Adrenal gland (tissue), 12 donors: Measurements from ENCODE around the gene BARHL2. TPM values are rescaled to one million over a fixed set of nuclear protein-coding genes. Genes with fewer than 3 reads are reported as not detected.

Experiments used
- DNase-seq, 7 donors: peaks; one replicate each; pipeline ENCODE4 v3.0.0-alpha.2; 2019 to 2020
- H3K27ac ChIP-seq, 5 donors: fragments of 200-600 bp; sonication (generic) in 4 of 5; 1 replicate in 3 of 5; 2 replicates in 2 of 5; pipeline versions ENCODE4 v1.5.1 to v1.8.0; 2016 to 2020; ENCODE audit warnings: mild to moderate bottlenecking in 1 of 5
- H3K27me3 ChIP-seq: fragments of 200-600 bp; 2 replicates; pipeline ENCODE4 v1.8.0; 2021
- H3K36me3 ChIP-seq, 2 donors: fragments of 200-600 bp; replicated peaks in 1 of 2; 1 replicate in 1 of 2; 2 replicates in 1 of 2; pipeline versions ENCODE4 v1.5.1 to v1.8.0; 2018 to 2022
- H3K4me1 ChIP-seq, 2 donors: fragments of 200-600 bp; replicated peaks in 1 of 2; 1 replicate in 1 of 2; 2 replicates in 1 of 2; pipeline versions ENCODE4 v1.5.1 to v1.8.0; 2018 to 2021
- H3K4me3 ChIP-seq, 4 donors: fragments of 200-600 bp; sonication (generic) in 3 of 4; one replicate each; pipeline ENCODE4 v1.5.1; 2016 to 2018
- H3K9me3 ChIP-seq, 3 donors: fragments of 200-600 bp; sonication (generic) in 1 of 3; replicated peaks in 1 of 3; 1 replicate in 2 of 3; 2 replicates in 1 of 3; pipeline versions ENCODE4 v1.5.1 to v1.8.0; 2016 to 2021
- CTCF ChIP-seq, 6 experiments: fragments of 450-650 bp in 4 of 6; fragments of 200-600 bp in 2 of 6; sonication (generic) in 1 of 6; IDR thresholded peaks; 1 replicate in 5 of 6; 2 replicates in 1 of 6; pipeline versions ENCODE4 v1.5.1 to v1.8.0; 2016 to 2021; ENCODE audit warnings: antibody characterized with exemption in 6 of 6, mild to moderate bottlenecking in 2 of 6, moderate library complexity in 1 of 6
- POLR2A ChIP-seq, 2 donors: fragments of 450-650 bp; IDR thresholded peaks; one replicate each; pipeline ENCODE4 v1.6.1; 2017; ENCODE audit warnings: antibody characterized with exemption in 2 of 2, mild to moderate bottlenecking in 2 of 2, moderate library complexity in 1 of 2
- WGBS, 4 donors: extraction: QIAGEN DNeasy Blood & Tissue Kit in 2 of 4; methylation state at CpG; one replicate each; pipeline versions ENCODE4 v1.1.5 to v1.1.7; 2013 to 2017; 5-methylcytosine and 5-hydroxymethylcytosine counted together
- intact Hi-C, 2 donors: fragments of 100-400 bp; cut with DNase I; formaldehyde crosslinking; loops; one replicate each; pipeline versions ENCODE4 v1.14.1 to v1.15.0; 2022 to 2023
- polyA plus RNA-seq, 3 donors: library from polyadenylated mRNA; stranded (reverse); fragments of 200-250 nt in 2 of 3; fragments of 350-450 nt in 1 of 3; fragmentation: Illumina TruSeq in 1 of 3; extraction: RNeasy Lipid Tissue Mini Kit (QIAGEN cat#74804) in 1 of 3; gene quantifications; one replicate each; pipeline ENCODE4 v1.2.3, GENCODE V29; 2013 to 2014
- total RNA-seq, 9 donors: library from RNA; depleted of rRNA in 4 of 9; stranded (reverse); fragments of >200 nt in 4 of 9; fragments of 120-200 nt in 1 of 9; fragmentation: NEBNext Ultra II Directional in 1 of 9; extraction: Animal tissue kit (Norgen Biotek cat#: 25700) in 1 of 9; gene quantifications; one replicate each; pipeline versions ENCODE4 v1.1.0 to v1.2.4, GENCODE V29; 2013 to 2023
- donor health status: healthy with polysubstance abuse.
- donor health status: Bipolar disorder and iron deficiency.
- donor health status: DM: yes; HTN: yes; CAD: no.
- donor health status: DM: no; HTN: no; CAD: no.
- donor health status: DM: no; HTN: no; CAD: no.
- donor health status: DM: yes; HTN: yes; CAD: no.

BARHL2 gene
- total and polyA plus RNA-seq, 12 donors = not detected

- TF ChIP-seq POLR2A (IDR thresholded peaks at IDR 0.05) (no peak), CTCF (IDR thresholded peaks at IDR 0.05) (no peak)
- Histone ChIP-seq H3K9me3 (no peaks in the 10 kb centered on the region), H3K27me3 (peaks cover 97% of the 10 kb centered on the region), H3K4me1 (peaks cover 5 to 19% of the 10 kb centered on the region in 2 donors), H3K4me3 (no peak overlapping the region), H3K27ac (no peak overlapping the region), H3K36me3 (no peaks in the 10 kb centered on the region)
- 5 to 10% (median 8%) methylated on average over 11 to 14 of the region's 14 CpGs for WGBS, 4 donors
- no peak for DNase-seq
- intact Hi-C loops = loop anchor here in 1 of 2 donors (10.0 kb wide), 1 partner anchor 250 kb away; no protein-coding TSS in a partner anchor
Measured at GRCh38 chr1:90714521-90714951, 2.6 kb downstream of the BARHL2 start.

GRCh38 chr1:90713741-90714509 is 3.2 kb downstream of the BARHL2 start:
- Histone ChIP-seq H3K4me1 (peaks cover 5 to 18% of the 10 kb centered on the region in 2 donors), H3K4me3 (no peak overlapping the region)

GRCh38 chr1:90712915-90713730 is 4.0 kb downstream of the BARHL2 start:
- Histone ChIP-seq H3K27me3 (peaks cover 93% of the 10 kb centered on the region), H3K4me3 (no peak overlapping the region), H3K9me3 (no peaks in the 10 kb centered on the region), H3K36me3 (no peaks in the 10 kb centered on the region), H3K27ac (no peak overlapping the region), H3K4me1 (peaks cover 0 to 10% of the 10 kb centered on the region in 2 donors)
- 8 to 11% (median 10%) methylated on average over 15 of the region's 15 CpGs for WGBS, 4 donors
- TF ChIP-seq POLR2A (IDR thresholded peaks at IDR 0.05) (no peak), CTCF (IDR thresholded peaks at IDR 0.05) (no peak)
- intact Hi-C loops = loop anchor here in 1 of 2 donors (10.0 kb wide), 1 partner anchor 252 kb away; no protein-coding TSS in a partner anchor
- DNase-seq = no peak

More at GRCh38 chr1:90713741-90714509, 3.2 kb downstream of the BARHL2 start:
- no peak overlapping the region for H3K27ac ChIP-seq
- intact Hi-C loops = loop anchor here in 1 of 2 donors (10.0 kb wide), 1 partner anchor 251 kb away; no protein-coding TSS in a partner anchor
- WGBS, 4 donors = 2 to 4% (median 3%) methylated on average over 7 to 15 of the region's 15 CpGs
- TF ChIP-seq CTCF (IDR thresholded peaks at IDR 0.05) (no peak), POLR2A (IDR thresholded peaks at IDR 0.05) (no peak)
- no peaks in the 10 kb centered on the region for H3K36me3 ChIP-seq
- H3K9me3 ChIP-seq = no peaks in the 10 kb centered on the region
- peaks cover 93% of the 10 kb centered on the region for H3K27me3 ChIP-seq
- no peak for DNase-seq
